Measurements from ENCODE around the gene CEP164.

The CEP164 gene

DNA sequence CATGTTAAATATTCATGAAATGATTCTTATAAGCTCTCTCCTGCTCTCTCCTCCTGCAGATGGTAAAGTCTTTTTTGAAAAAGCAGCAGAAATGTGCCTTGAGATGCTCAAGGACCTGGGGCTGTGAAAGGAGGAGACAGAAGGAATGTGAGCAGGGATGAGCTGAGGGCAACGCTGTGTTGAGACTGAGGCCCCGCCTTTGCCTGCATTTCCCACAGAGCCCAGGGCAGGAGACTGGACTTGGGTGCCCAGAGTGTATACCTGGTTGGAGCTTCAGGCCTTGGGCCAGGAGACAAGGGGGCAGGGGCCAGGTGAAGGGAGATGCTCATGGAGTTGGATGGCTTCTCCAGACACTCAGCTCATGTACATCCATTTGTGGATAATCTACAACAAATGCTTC lies 39.2 kb downstream of the CEP164 start (continued):
- TF ChIP-seq, protein P1, sequence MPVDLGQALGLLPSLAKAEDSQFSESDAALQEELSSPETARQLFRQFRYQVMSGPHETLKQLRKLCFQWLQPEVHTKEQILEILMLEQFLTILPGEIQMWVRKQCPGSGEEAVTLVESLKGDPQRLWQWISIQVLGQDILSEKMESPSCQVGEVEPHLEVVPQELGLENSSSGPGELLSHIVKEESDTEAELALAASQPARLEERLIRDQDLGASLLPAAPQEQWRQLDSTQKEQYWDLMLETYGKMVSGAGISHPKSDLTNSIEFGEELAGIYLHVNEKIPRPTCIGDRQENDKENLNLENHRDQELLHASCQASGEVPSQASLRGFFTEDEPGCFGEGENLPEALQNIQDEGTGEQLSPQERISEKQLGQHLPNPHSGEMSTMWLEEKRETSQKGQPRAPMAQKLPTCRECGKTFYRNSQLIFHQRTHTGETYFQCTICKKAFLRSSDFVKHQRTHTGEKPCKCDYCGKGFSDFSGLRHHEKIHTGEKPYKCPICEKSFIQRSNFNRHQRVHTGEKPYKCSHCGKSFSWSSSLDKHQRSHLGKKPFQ (tag by site-specific recombination; IDR thresholded peaks at IDR 0.05) = no peak
- TF ChIP-seq ZNF768 (tag by site-specific recombination; IDR thresholded peaks at IDR 0.05) = no peak
- no peak for TF ChIP-seq ZNF561 (tag by site-specific recombination; IDR thresholded peaks at IDR 0.05; ENCODE audit: borderline replicate concordance)
- TF ChIP-seq, protein P2, sequence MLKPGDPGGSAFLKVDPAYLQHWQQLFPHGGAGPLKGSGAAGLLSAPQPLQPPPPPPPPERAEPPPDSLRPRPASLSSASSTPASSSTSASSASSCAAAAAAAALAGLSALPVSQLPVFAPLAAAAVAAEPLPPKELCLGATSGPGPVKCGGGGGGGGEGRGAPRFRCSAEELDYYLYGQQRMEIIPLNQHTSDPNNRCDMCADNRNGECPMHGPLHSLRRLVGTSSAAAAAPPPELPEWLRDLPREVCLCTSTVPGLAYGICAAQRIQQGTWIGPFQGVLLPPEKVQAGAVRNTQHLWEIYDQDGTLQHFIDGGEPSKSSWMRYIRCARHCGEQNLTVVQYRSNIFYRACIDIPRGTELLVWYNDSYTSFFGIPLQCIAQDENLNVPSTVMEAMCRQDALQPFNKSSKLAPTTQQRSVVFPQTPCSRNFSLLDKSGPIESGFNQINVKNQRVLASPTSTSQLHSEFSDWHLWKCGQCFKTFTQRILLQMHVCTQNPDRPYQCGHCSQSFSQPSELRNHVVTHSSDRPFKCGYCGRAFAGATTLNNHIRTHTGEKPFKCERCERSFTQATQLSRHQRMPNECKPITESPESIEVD (tag by site-specific recombination; IDR thresholded peaks at IDR 0.05) = no peak
- no peak for TF ChIP-seq ZNF558 (tag by site-specific recombination; IDR thresholded peaks at IDR 0.05)
- no peak for TF ChIP-seq ZNF354C (tag by site-specific recombination; IDR thresholded peaks at IDR 0.05; ENCODE audit: borderline replicate concordance, low read depth)

DNA sequence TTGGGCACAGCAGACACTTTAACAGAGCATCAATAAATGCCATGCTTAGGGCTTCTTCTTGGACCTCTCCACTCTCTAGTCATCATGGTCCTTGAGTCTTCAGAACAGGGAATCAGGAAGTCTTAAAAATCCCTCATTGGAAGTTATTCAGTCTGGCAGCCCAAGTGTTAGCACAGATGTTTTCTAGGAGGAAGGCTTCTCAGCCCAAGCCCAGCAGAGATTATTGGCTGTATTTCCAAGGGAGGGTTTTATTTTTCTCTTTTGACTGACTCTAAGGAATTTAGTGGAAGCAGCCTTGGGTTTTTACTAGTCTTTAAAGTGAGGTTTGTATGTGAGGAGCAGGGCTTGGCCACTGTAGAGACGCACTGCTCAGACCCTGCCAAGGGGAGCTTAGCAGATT lies 41.9 kb downstream of the CEP164 start:
- ChIA-PET CTCF (interaction anchor here (1.4 kb wide), 1 partner anchor 57 kb away, joined by 6 read pairs; no protein-coding TSS in a partner anchor), POLR2A (no interaction called here)
- Histone ChIP-seq H3K27ac (ENCODE audit: extremely low read depth, low read depth, low read length) (no peak overlapping the region), H3K9me3 (ENCODE audit: control insufficient read depth, insufficient read depth, low read depth, low read length) (no peaks in the 10 kb centered on the region), H3K4me3 (ENCODE audit: low read depth, low read length) (no peak overlapping the region), H3K4me1 (ENCODE audit: control insufficient read depth, insufficient read depth, low read length) (no peaks in the 10 kb centered on the region), H3K36me3 (ENCODE audit: control insufficient read depth in 2 of 2, insufficient read depth in 1 of 2, low read length in 2 of 2) (peaks cover 0 to 91% of the 10 kb centered on the region in 2 experiments; a peak in 1 of 3 replicates)
- TF ChIP-seq TCF7L2 (IDR thresholded peaks at IDR 0.05; ENCODE audit: borderline replicate concordance, low read depth, low read length) (no peak), ZNF37A (tag by site-specific recombination; IDR thresholded peaks at IDR 0.05) (no peak), ZNF175 (tag by site-specific recombination; IDR thresholded peaks at IDR 0.05) (no peak)

DNA sequence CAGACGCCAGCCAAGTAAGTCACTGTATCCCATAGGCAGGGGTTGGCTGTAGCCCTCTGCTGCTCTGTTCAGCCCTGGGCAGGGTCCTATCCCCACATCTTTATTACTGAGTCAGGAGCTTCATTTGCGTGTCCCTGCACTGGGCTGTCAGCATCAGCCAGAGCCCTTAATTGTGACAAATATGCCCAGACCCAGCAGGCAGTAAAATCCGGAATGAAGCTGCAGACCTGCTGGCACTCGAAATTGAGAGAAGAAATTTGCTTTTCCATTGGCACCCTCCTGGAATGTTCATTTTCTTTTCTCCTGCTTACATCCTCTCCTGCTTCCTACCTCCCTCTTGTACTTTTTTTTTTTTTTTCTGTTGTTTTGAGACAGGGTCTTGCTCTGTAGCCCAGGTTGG lies 43.8 kb downstream of the CEP164 start:
- no peaks in the 10 kb centered on the region for H3K4me1 ChIP-seq (ENCODE audit: control insufficient read depth, insufficient read depth, low read length)
- TF ChIP-seq ZFP69B (tag by site-specific recombination; IDR thresholded peaks at IDR 0.05) (no peak), ZNF10 (tag by site-specific recombination; IDR thresholded peaks at IDR 0.05) (no peak), YY2 (tag by site-specific recombination; IDR thresholded peaks at IDR 0.05) (no peak), ZNF184 (tag by site-specific recombination; IDR thresholded peaks at IDR 0.05) (no peak), ZNF624 (tag by site-specific recombination; IDR thresholded peaks at IDR 0.05) (no peak), ZNF837 (tag by site-specific recombination; IDR thresholded peaks at IDR 0.05) (no peak), ZNF785 (tag by site-specific recombination; IDR thresholded peaks at IDR 0.05) (no peak), ZNF133 (tag by site-specific recombination; IDR thresholded peaks at IDR 0.05) (no peak), EGR2 (tag by site-specific recombination; IDR thresholded peaks at IDR 0.05; ENCODE audit: low read depth) (no peak), ZNF37A (tag by site-specific recombination; IDR thresholded peaks at IDR 0.05) (no peak), ZNF660 (tag by site-specific recombination; IDR thresholded peaks at IDR 0.05) (no peak), ZNF626 (tag by site-specific recombination; IDR thresholded peaks at IDR 0.05) (no peak)
- TF ChIP-seq, protein P3, sequence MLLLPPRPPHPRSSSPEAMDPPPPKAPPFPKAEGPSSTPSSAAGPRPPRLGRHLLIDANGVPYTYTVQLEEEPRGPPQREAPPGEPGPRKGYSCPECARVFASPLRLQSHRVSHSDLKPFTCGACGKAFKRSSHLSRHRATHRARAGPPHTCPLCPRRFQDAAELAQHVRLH (tag by site-specific recombination; IDR thresholded peaks at IDR 0.05) = no peak
- TF ChIP-seq, protein P4, sequence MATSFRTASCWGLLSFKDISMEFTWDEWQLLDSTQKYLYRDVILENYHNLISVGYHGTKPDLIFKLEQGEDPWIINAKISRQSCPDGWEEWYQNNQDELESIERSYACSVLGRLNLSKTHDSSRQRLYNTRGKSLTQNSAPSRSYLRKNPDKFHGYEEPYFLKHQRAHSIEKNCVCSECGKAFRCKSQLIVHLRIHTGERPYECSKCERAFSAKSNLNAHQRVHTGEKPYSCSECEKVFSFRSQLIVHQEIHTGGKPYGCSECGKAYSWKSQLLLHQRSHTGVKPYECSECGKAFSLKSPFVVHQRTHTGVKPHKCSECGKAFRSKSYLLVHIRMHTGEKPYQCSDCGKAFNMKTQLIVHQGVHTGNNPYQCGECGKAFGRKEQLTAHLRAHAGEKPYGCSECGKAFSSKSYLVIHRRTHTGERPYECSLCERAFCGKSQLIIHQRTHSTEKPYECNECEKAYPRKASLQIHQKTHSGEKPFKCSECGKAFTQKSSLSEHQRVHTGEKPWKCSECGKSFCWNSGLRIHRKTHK (tag by site-specific recombination; IDR thresholded peaks at IDR 0.05) = no peak
- POLR2A ChIA-PET = no interaction called here
- H3K27ac ChIP-seq (ENCODE audit: extremely low read depth, low read depth, low read length) = no peak overlapping the region
- peaks cover 0 to 91% of the 10 kb centered on the region in 2 experiments; a peak in 1 of 3 replicates for H3K36me3 ChIP-seq (ENCODE audit: control insufficient read depth in 2 of 2, insufficient read depth in 1 of 2, low read length in 2 of 2)
- H3K4me3 ChIP-seq (ENCODE audit: low read depth, low read length) = no peak overlapping the region
- H3K9me3 ChIP-seq (ENCODE audit: control insufficient read depth, insufficient read depth, low read depth, low read length) = no peaks in the 10 kb centered on the region
- CTCF ChIA-PET = interaction anchor here (0.6 to 0.8 kb wide), 2 partner anchors 55 to 447 kb away, joined by 3 to 4 read pairs; no protein-coding TSS in a partner anchor

Data from HEK293 (cell line).